ENCODE data around the gene FAM50B. TPM values are rescaled to one million over a fixed set of nuclear protein-coding genes. Genes with fewer than 3 reads are reported as not detected.

Gene FAM50B
- total and polyA plus RNA-seq, 2 of the 13 experiments (the other 11 are each of a cell fraction or from before 2014, with no cell fraction given) = 0.05 TPM; not detected in 1

- TF ChIP-seq ZNF775 (CRISPR knock-in tag; IDR thresholded peaks at IDR 0.05; ENCODE audit: borderline replicate concordance) (no peak), ZNF530 (CRISPR knock-in tag; IDR thresholded peaks at IDR 0.05; ENCODE audit: low read depth) (no peak), SRSF1 (optimal IDR thresholded peaks at IDR 0.05; ENCODE audit: low read depth, low read length) (no peak), ZNF260 (CRISPR knock-in tag; IDR thresholded peaks at IDR 0.05; ENCODE audit: borderline replicate concordance, low read depth) (no peak), ZNF670 (CRISPR knock-in tag; IDR thresholded peaks at IDR 0.05; ENCODE audit: borderline replicate concordance) (peak; percentile 56; the same call in 1 of the 2 replicates), ATF2 (CRISPR knock-in tag; IDR thresholded peaks at IDR 0.05) (no peak), MNT (IDR thresholded peaks at IDR 0.05) (peak; percentile 39; the same call in 1 of the 2 replicates), MTA3 (CRISPR knock-in tag; IDR thresholded peaks at IDR 0.05) (no peak), ELF3 (CRISPR knock-in tag; IDR thresholded peaks at IDR 0.05) (no peak; the same call in 1 of the 2 replicates), SIX1 (CRISPR knock-in tag; IDR thresholded peaks at IDR 0.05; ENCODE audit: borderline replicate concordance) (no peak), IRF1 (CRISPR knock-in tag; IDR thresholded peaks at IDR 0.05; ENCODE audit: low read depth) (no peak), DNMT1 (CRISPR knock-in tag; IDR thresholded peaks at IDR 0.05) (no peak), NFYC (CRISPR knock-in tag; IDR thresholded peaks at IDR 0.05) (no peak), IKZF1 (IDR thresholded peaks at IDR 0.05) (no peak)
- TF ChIP-seq, protein P1, sequence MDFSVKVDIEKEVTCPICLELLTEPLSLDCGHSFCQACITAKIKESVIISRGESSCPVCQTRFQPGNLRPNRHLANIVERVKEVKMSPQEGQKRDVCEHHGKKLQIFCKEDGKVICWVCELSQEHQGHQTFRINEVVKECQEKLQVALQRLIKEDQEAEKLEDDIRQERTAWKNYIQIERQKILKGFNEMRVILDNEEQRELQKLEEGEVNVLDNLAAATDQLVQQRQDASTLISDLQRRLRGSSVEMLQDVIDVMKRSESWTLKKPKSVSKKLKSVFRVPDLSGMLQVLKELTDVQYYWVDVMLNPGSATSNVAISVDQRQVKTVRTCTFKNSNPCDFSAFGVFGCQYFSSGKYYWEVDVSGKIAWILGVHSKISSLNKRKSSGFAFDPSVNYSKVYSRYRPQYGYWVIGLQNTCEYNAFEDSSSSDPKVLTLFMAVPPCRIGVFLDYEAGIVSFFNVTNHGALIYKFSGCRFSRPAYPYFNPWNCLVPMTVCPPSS (IDR thresholded peaks at IDR 0.05) = no peak
- TF ChIP-seq, protein P2, sequence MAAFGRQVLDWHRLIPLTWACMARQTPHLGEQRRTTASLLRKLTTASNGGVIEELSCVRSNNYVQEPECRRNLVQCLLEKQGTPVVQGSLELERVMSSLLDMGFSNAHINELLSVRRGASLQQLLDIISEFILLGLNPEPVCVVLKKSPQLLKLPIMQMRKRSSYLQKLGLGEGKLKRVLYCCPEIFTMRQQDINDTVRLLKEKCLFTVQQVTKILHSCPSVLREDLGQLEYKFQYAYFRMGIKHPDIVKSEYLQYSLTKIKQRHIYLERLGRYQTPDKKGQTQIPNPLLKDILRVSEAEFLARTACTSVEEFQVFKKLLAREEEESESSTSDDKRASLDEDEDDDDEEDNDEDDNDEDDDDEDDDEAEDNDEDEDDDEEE (CRISPR knock-in tag; IDR thresholded peaks at IDR 0.05) = no peak
- TF ChIP-seq, protein P3, sequence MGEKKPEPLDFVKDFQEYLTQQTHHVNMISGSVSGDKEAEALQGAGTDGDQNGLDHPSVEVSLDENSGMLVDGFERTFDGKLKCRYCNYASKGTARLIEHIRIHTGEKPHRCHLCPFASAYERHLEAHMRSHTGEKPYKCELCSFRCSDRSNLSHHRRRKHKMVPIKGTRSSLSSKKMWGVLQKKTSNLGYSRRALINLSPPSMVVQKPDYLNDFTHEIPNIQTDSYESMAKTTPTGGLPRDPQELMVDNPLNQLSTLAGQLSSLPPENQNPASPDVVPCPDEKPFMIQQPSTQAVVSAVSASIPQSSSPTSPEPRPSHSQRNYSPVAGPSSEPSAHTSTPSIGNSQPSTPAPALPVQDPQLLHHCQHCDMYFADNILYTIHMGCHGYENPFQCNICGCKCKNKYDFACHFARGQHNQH (CRISPR knock-in tag; IDR thresholded peaks at IDR 0.05) = no peak
- TF ChIP-seq, protein P4, sequence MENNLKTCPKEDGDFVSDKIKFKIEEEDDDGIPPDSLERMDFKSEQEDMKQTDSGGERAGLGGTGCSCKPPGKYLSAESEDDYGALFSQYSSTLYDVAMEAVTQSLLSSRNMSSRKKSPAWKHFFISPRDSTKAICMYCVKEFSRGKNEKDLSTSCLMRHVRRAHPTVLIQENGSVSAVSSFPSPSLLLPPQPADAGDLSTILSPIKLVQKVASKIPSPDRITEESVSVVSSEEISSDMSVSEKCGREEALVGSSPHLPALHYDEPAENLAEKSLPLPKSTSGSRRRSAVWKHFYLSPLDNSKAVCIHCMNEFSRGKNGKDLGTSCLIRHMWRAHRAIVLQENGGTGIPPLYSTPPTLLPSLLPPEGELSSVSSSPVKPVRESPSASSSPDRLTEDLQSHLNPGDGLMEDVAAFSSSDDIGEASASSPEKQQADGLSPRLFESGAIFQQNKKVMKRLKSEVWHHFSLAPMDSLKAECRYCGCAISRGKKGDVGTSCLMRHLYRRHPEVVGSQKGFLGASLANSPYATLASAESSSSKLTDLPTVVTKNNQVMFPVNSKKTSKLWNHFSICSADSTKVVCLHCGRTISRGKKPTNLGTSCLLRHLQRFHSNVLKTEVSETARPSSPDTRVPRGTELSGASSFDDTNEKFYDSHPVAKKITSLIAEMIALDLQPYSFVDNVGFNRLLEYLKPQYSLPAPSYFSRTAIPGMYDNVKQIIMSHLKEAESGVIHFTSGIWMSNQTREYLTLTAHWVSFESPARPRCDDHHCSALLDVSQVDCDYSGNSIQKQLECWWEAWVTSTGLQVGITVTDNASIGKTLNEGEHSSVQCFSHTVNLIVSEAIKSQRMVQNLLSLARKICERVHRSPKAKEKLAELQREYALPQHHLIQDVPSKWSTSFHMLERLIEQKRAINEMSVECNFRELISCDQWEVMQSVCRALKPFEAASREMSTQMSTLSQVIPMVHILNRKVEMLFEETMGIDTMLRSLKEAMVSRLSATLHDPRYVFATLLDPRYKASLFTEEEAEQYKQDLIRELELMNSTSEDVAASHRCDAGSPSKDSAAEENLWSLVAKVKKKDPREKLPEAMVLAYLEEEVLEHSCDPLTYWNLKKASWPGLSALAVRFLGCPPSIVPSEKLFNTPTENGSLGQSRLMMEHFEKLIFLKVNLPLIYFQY (CRISPR knock-in tag; IDR thresholded peaks at IDR 0.05; ENCODE audit: borderline replicate concordance) = no peak
Observed at GRCh38 chr6:3805448-3806123, 43.6 kb upstream of the FAM50B start (continued).

All from HepG2 (cell line).